ENCODE measurements around the gene SRPK2. TPM values are rescaled to one million over a fixed set of nuclear protein-coding genes. Genes with fewer than 3 reads are reported as not detected.

Gene SRPK2
- total and polyA plus RNA-seq, 2 of the 13 experiments (the other 11 are each of a cell fraction or from before 2014, with no cell fraction given) = 10.1 to 22.3 TPM

- H3K4me2 ChIP-seq (ENCODE audit: low read depth, low read length) = no peak overlapping the region
- TF ChIP-seq ZNF761 (CRISPR knock-in tag; conservative IDR thresholded peaks at IDR 0.05) (no peak), ZNF740 (CRISPR knock-in tag; IDR thresholded peaks at IDR 0.05) (no peak), NFKB2 (CRISPR knock-in tag; IDR thresholded peaks at IDR 0.05; ENCODE audit: borderline replicate concordance) (no peak), ESRRA (CRISPR knock-in tag; IDR thresholded peaks at IDR 0.05; ENCODE audit: low read depth) (no peak), NONO (IDR thresholded peaks at IDR 0.05) (no peak), NONO (CRISPR knock-in tag; conservative IDR thresholded peaks at IDR 0.05) (no peak), KDM2A (CRISPR knock-in tag; IDR thresholded peaks at IDR 0.05; ENCODE audit: borderline replicate concordance, low read depth) (no peak), ZSCAN21 (CRISPR knock-in tag; IDR thresholded peaks at IDR 0.05; ENCODE audit: borderline replicate concordance) (no peak), ZNF766 (CRISPR knock-in tag; IDR thresholded peaks at IDR 0.05; ENCODE audit: borderline replicate concordance) (no peak), KAT2B (IDR thresholded peaks at IDR 0.05; ENCODE audit: borderline replicate concordance, low read depth, low read length) (no peak), RFX5 (IDR thresholded peaks at IDR 0.05; ENCODE audit: low read depth, low read length) (no peak), ZNF607 (CRISPR knock-in tag; IDR thresholded peaks at IDR 0.05; ENCODE audit: borderline replicate concordance) (no peak), SRSF9 (IDR thresholded peaks at IDR 0.05; ENCODE audit: borderline replicate concordance, insufficient read depth, low read depth, low read length, poor library complexity, severe bottlenecking) (no peak)
- TF ChIP-seq, protein P1, sequence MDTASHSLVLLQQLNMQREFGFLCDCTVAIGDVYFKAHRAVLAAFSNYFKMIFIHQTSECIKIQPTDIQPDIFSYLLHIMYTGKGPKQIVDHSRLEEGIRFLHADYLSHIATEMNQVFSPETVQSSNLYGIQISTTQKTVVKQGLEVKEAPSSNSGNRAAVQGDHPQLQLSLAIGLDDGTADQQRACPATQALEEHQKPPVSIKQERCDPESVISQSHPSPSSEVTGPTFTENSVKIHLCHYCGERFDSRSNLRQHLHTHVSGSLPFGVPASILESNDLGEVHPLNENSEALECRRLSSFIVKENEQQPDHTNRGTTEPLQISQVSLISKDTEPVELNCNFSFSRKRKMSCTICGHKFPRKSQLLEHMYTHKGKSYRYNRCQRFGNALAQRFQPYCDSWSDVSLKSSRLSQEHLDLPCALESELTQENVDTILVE (CRISPR knock-in tag; IDR thresholded peaks at IDR 0.05) = no peak
- in situ Hi-C loops (cut with HindIII; ENCODE audit: extremely low pct_ligation_motif_present, low pct_unique_long_range_greater_than_20kb) = no loop called here
- BruUV-seq (replicated peaks) = no TSS peak
- ATAC-seq (no peak), DNase-seq (ENCODE audit: low spot score) (no peak), FAIRE-seq (no peak)
- no peaks in the 10 kb centered on the region for H3K9me3 ChIP-seq (ENCODE audit: low read length)
- intact Hi-C loops (cut with micrococcal nuclease; ENCODE audit: unreplicated experiment) = no loop called here
- peaks cover 35% of the 10 kb centered on the region for H3K4me1 ChIP-seq (ENCODE audit: insufficient read depth, low read length)
- ChIA-PET CTCF (ENCODE audit: low intra/inter-chr PET ratio, low total read pairs) (no interaction called here), POLR2A (no interaction called here)
- peaks cover 33% of the 10 kb centered on the region for H3K79me2 ChIP-seq (ENCODE audit: insufficient read depth, low read length)
- no peak overlapping the region for H3K27ac ChIP-seq (ENCODE audit: extremely low read length, insufficient read depth, low read length)
- H3K4me3 ChIP-seq (replicated peaks in 1 of 3; ENCODE audit: insufficient read depth in 1 of 3, low read depth in 2 of 3, low read length in 3 of 3) = no peak overlapping the region
- no peak overlapping the region for H2AFZ ChIP-seq (ENCODE audit: low read length)
- no peak overlapping the region for H3K9ac ChIP-seq (ENCODE audit: insufficient read depth, low read depth, low read length)
- no peaks in the 10 kb centered on the region for H3K27me3 ChIP-seq (ENCODE audit: control insufficient read depth in 1 of 2, insufficient read depth in 2 of 2, low read length in 2 of 2)
- H4K20me1 ChIP-seq (ENCODE audit: insufficient read depth, low read length) = no peaks in the 10 kb centered on the region; the same call in 1 of the 2 replicates
- no peaks in the 10 kb centered on the region for H3K36me3 ChIP-seq (replicated peaks in 1 of 2; ENCODE audit: control insufficient read depth in 1 of 2, insufficient read depth in 2 of 2, low read length in 2 of 2)
- WGBS (ENCODE audit: low lambda C conversion rate) = 91% methylated on average over 2 of the region's 2 CpGs
Observed at GRCh38 chr7:105315357-105315756, 73.4 kb downstream of the SRPK2 start.

Data from HepG2 (cell line).